ENCODE measurements around the gene SUSD1.
"Not testable (repeated sequence)": the region's sequence is repeated elsewhere in the genome, so short reads cannot be mapped to it uniquely, and the experiment has no call there.

Gene SUSD1

DNA sequence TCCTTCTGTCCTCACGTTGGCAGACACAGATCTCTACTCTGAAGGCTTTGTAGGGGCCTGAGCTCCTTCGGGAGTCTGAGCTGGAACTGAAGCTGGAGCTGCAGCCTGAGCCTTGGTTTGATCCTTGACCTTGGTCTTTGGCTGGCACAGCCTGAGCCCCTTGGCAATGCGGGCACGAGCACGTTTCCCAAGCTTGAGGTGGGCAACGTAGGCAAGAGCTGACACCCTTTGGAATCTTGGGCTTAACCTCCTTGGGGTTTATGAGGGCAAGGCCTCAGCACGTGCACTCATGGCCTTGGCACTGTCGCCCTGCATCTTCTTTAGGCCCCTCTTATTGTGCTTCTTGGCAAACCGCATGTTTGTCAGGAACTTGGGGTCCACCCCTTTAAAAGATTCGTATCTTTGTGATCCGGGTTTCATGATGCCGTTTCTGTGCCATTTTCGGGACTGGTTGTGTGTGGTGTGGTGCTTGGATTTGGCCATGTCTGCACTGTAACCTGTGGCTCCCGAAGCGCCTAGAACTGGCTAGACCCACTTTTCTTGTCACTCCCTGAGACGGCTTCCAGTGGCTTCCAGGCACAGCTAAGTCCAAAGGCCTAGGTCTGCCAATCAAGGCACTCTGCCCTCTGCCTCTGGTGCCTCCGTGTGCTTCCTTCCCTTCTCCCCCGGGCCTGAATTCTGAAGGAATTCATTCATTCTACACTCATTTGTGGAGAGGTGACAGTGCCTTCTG lies 1.4 kb downstream of the SUSD1 start:
- DNase-seq, result no peak

DNA sequence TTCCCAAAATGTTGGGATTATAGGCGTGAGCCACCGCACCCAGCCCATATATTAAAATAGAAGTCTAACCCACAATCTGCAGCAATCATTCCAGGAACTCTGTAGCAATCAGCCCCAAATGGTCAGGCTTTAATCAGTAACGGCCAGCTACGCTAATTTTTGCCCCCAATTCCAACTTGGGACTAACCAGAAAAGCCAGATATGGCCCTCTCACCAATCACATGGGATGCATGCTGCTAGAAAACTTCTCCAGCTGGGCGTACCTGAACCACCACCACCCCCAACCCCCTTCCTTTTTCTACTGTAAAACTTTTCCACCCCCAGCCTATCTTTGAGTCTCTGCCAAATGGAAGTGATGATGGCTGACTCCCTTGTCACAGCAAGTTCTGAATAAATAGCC lies 4.1 kb downstream of the SUSD1 start:
- DNase-seq, result no peak

DNA sequence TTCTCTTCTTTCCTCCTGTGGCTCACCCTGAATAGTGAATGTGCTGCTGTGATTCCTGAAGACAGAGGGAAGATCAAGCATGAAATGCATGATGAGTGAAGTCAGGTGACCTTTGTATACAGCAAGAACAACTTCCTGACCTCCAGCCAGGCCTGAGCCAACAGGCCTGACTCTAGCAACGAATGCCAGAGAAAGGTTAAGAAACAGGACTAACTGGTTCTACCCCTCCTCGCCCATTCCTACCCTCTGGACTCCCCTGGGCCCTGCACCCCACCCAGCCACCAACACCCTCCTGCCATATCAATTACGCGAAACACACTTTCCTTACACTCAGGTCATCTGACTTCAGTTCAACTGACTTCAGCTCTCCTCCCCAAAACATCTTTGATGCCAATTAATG lies 4.9 kb downstream of the SUSD1 start:
- DNase-seq, result no peak

DNA sequence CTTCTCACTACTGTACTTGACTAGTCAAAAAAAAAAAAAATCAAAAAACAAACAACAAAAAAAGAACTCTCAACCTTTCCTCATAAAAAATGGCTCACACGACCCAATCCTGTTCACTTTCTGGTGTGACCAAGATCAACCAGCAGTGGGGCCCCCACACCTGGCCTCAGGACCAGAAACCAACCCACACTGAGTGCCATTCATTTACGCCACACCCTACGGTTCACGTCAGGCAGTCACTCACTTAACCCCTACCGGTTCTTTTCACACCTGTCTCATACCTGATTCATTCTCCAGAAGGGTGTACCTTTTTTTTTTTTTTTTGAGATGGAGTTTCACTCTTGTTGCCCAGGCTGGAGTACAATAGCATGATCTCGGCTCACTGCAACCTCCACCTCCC lies 5.7 kb downstream of the SUSD1 start:
- no peak for DNase-seq

DNA sequence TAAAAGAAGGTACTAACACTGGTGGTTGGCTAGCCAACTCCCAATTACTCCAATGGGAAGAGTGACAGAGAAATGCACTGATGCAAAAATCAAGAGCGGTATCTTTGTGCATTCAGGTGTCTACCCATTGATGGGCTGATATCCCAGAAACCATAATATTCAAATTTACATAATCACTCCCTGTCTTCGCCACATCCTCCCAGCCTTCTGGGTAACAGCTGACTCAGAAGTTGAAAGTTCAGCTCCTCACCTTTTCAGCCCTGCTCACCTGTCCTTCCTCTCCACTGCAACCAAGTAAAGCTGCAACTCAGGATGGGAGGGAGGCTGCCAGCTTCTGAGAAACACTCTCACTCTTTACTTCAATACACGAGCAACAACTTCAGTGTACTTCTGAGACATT lies 6.9 kb downstream of the SUSD1 start:
- DNase-seq, result no peak

DNA sequence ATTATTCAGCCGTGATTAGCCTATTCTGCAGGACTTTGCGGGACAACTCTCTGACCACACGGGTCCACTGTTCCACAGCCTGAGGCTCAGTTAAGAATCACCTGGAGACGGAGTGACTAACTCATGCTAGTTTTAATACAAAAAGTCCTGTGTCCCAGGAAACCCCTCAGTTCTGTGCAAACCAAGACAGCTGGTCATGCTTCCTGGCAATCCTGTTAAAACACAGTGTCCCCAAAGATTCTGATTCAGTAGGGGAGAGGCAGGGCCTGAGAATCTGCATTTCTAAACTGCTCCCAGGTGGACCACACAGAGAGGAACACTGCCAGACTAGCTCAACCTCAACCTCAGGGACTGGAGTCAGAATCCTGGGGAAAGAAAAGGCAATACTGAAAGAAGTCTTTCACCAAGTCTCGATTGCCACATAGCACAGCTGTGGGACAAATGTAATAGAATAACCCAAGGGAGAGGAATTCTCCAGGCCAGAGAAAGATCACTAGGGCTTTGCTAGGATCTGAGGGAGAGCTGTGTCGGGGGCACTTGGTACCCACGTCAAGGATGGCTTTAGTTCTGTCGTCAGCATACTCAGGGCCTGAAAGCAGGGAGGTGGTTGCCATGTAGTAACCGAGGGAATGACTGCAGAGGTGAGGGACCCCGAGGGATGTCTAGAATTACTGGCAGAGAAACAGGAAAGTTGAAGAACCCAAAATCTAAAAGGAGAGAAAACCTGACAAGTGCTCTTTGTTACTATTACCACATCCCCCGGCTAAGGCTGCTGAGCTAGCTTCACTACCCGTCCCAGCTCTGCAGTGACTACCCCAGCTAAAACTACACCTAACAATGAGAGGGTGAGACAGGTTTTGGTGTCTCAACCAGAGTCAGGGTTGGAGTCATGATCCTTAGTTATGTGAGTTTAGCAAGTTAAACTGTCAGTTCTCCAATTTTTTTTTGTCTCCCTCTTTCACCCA lies 8.6 kb downstream of the SUSD1 start:
- peak; percentile 33 for DNase-seq

DNA sequence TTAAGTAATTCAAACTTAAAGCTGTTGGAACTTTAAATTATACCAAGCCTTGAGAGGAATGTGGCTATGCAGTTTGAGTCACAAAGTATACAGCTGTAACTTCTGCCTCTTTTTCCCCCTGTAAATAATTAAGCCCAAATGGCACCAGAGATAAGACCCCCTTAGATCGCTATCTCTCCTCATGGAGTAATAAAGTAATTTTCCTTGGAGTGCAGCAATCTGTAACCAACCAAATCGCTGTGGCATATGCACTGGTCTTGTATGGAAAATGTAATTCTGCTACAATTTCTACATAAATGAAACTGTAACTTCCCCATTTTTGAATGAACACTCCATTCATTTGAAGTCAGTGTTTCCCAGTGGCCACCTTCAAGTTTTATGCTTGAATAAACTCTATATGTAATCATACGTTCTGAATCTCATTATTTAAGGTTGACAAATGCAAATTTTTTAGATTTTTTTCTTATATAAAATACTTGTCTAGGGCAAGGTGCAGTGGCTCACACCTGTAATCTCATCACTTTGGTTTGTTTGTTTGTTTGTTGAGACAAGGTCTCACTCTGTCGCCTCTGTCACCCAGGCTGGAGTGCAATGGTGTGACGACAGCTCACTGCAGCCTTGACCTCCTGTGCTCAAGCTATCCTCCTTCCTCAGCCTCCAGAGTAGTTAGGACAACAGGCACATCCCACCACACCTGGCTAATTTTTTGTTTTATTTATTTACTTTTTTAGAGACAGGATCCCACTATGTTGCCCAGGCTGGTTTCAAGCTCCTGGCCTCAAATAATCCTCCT lies 12.3 kb downstream of the SUSD1 start:
- no peak for DNase-seq

DNA sequence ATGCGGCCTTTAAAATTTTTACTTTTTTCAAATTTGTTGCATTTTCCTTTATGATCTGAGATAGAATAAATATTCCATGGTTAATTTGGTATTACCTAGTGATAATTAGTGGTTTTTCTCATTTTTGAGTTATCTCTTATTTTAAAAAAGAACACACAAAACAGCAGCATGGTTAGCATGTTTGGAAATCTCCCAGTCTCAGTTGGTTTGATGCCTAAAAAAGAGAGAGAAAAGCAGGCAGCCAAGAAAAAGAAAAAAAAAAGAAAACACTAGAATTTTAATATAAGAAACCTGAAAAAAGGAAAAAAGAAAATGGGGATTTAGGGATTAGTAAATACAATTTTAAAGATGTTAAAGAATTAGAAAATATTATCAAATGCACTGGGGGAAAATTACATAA lies 15.3 kb downstream of the SUSD1 start:
- DNase-seq, result no peak

DNA sequence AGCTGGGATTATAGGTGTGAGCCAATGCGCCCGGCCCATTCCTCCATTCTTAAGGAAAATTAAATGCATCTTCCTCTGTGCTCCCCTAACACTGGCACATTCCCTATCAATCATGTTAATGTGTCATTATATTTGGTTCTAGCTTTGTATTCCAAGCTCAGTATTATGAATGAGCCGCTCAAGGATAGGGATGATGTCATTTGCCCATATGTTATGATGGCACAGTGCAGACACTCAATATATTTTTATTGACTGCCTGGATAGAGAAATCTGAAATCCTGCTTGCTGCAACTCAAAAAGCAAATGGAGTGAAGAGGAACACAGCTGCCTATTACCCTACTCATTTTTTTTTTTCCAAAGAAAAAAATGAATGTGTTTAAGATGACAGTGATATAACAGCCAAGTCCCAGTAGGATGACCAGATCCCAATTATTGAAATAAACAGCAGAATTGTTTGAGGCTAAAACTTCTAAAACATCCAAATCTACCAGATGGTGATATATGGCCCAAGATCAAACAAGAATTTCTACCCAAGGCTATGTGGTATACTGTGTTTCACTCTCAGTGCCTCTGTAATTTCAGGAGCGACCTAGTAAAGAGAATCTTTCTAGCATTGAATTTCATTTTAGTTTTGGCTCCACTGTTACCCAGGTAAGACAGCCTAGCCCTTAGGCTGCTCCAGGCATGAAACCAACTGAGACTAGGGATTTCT lies 16.3 kb downstream of the SUSD1 start:
- no peak for DNase-seq

DNA sequence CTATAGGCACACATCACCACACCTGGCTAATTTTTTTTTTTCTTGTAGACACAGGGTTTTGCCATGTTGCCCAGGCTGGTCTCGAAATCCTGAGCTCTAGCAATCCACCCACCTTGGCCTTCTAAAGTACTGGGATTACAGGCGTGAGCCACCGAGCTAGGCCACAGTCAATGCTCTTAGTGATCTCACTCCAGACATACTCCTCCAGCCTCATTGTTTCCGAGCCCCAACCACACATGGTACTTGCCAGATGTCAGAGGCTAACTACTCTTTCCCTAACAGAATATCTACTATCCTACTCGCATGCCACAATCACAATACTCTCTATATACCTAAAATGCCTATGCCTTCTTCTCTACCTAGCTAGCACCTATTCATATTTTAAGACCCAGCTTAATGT lies 17.1 kb downstream of the SUSD1 start:
- no peak for DNase-seq

DNA sequence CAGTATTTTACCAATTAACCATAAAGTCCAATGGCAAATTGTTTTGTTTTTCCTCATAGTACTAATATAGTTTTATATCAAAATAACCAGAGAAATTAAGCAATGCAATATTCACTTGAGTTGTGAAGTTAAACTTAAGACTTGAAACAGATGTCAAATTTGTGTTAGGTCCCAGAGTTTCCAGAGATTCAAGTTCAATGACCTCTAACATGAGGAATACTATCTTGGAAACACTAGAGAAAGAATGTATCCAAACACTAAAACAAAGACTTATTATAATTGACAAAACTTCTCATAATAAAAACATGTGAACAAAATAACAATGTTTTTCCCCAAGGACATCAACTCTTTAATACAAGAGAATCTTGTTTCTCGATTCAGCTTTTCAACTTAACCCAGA lies 18.0 kb downstream of the SUSD1 start:
- no peak for DNase-seq

DNA sequence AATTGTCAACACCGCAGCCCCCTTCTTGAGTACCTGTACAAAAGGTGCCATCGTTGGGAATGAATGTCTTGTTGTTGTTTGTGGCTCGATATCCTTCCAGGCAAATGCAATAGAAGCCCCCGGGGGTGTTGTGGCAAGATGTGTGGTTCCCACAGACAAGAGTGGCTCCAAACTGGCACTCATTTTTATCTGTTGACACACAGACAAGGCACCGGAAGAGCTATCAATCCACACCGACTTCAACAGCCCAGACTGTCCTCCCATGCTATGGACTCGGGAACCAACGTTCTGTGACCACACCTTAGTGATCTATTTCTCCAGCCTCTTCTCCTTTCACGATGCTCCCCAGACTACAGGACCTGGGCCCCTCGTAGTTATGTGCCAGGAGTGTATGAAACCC lies 25.9 kb downstream of the SUSD1 start:
- no peak for DNase-seq

DNA sequence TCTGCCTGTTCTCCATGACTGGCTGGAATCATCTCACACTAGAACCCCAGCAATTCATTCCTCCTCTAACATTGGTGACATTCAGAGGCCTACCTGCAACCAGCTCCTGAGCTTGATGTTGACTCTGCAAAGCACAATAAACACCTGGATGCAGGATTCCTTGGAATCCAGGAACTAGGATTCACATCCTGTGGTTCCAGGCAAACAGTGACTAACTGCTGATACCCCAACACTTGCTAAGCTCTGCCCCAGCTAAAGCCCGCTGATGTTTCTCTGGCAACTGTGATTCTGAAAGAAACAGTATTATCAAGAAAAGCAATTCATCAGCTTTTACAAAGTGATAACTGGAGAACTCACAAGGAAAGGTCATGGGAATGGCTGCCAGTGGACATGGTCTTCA lies 29.2 kb downstream of the SUSD1 start:
- no peak for DNase-seq

DNA sequence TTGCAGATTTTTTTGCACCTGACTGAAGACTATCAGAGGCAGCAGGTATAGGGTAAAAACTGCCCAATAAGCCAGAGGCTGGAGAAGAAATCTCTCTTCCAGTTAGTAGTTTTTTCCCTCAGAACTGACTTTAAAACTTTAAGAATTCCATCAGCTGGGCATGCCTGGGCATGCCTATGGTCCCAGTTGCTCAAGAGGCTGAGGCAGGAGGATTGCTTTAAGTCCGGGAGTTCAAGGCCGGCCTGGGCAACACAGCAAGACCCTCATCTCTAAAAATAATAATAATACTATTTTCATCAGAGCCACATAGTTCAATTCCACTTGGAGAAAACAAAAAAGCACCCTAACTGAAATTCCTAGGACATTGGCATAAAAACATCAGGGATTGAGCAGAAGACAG lies 30.3 kb downstream of the SUSD1 start:
- DNase-seq, result no peak

DNA sequence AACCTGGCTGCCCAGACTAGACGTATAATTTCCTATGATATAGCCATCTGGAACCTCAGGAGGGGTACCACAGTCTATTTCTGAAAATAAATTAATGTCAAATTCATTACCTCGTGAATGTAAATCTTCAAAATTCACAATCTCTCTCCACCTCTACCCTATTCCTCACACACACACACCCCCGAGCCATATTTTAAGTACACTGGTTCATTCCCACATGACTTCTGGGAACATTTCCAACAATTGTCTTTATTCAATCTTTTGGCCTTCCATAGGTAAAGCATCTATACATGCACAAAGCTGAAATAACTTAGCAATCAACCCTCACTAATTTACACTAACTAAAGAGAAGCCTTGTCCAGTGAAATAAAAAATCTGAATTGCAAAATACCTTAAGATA lies 32.7 kb downstream of the SUSD1 start:
- no peak for DNase-seq

DNA sequence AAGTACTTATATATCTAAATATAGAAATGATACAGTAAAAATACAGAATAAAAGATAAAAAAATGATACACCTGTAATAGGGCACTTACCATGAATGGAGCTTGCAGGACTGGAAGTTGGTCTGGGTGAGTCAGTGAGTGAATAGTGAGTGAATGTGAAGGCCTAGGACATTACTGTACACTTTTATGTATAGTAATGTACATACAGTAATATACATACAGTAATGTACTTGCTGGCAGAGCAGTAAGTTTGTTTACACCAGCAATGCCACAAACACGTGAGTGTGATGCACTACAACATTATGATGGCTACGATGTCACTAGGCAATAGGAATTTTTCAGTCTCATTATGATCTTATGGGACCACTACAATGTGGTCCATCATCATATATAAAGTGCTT lies 34.2 kb downstream of the SUSD1 start:
- no peak for DNase-seq

DNA sequence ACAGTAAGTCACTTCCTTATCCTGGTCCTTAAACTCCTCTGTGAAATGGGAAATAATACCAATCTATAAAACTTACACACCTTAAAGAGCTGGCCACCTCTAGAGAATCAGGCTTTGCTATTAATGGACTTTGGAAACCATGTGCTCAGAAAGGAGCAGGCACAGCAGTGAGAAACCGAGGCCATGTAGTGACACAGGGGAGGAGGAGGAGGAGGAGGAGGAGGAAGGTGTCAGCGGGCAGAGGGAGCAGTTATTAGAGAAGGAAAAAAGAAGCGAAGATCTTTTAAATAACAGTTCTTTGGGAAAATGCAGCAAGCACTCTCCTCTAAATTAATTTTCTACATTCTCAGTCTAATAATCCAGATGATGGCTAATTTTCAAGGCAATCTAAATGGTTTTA lies 38.0 kb downstream of the SUSD1 start:
- DNase-seq, result no peak

DNA sequence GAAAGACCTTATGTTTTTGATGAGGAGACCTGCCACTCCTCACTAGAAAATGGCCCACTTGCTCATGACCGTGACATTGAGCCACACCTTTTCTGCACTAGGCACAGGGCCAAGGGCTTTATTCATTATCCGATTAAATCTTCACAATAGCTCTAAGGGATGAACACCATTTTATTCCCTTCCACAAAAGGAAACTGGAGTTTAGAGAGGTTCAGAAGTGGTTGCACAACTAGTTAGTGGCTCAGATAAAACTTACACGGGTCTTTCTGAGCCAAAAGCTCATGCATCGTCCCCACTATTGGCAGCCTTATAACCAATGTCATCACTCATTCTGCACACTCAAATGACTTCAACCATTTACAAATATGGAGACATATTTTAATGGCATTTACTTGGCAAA lies 39.4 kb downstream of the SUSD1 start:
- no peak for DNase-seq

DNA sequence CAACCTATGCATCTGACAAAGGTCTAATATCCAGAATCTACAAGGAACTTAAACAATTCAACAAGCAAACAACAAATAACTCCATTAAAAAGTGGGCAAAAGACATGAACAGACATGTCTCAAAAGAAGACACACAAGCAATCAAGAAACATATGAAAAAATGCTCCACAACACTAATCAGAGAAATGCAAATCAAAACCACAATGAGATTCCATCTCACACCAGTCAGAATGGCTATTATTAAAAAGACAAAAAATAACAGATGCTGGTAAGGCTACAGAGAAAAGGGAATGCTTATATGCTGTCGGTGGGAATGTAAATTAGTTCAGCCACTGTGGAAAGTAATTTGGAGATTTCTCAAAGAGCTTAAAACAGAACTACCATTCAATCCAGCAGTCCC lies 41.3 kb downstream of the SUSD1 start:
- DNase-seq, result not testable (repeated sequence)

DNA sequence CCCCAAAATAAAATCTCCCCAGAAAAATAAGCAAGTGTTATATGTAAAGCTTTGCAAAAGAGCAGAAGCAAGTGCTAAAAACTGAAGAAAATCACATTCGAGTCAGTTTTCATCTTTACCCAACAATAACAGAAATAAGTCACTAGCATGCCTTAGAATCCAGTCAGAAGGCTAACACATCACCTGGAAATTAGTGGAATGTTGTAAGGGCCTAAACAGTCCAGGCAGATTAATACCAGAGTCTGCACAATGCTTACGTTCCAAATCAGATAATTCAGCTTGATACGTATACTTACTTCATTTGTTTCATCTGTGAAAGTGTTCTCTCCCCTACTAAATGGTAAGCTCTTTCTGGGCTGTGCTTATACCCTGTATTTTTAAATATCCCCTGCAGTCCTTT lies 42.7 kb downstream of the SUSD1 start:
- no peak for DNase-seq

DNA sequence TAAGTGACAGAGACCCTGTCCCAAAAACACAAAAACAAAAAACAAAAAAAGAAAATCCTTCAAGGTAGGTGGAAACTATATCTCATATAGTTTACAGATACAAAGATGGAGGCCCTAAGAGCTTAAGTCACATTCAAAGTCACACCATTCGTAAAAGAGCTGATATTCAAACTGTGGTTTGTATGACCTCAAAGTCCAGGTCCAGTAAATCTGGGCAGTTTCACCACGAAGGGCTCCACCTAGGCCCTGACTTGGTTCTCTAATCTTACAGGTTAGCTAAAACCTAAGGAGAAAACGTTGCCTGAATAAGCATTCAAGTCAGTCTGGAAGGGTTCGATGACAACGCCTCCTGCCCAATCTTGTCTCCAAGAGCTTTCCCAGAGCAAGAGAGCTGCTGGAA lies 44.1 kb downstream of the SUSD1 start:
- DNase-seq, result no peak

DNA sequence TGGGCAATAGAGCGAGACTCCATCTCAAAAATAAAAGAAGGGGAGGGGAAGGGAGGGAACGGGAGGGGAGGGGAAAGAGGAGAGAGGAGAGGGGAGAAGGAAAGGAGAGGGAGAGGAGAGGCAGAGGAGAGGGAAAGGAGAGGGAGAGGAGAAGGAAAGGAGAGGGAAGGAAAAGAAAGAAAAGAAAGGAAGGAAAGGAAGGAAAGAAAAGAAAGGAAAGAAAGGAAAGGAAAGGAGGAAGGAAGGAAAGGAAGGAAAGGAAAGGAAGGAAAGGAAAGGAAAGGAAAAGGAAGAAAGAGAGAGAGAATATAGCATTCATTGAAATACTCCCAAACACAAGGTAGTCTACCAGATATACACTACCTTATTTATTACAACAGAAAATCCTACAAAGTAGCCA lies 44.8 kb downstream of the SUSD1 start:
- no peak for DNase-seq

DNA sequence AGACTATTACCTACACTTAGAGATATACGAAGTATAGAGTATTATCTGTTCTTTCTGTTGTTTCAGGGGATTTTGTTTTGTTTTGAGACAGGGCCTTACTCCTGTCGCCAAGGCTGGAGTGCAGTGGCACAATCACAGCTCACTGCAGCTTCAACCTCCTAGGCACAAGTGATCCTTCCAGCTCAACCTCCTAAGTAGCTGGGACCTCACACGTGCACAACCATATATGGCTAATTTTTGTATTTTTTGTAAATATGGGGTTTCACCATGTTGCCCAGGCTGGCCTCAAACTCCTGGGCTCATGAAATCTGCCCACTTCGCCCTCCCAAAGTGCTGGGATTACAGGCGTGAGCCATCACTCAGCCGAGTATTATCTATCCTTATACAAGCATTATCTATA lies 45.9 kb downstream of the SUSD1 start:
- no peak for DNase-seq
